Activated CD8-positive, alpha-beta memory T cell treated with anti-CD3 and anti-CD28 coated beads for 36 hours (primary cell): ENCODE measurements around the gene ADGRV1. TPM values are rescaled to one million over a fixed set of nuclear protein-coding genes. Genes with fewer than 3 reads are reported as not detected.
"Not testable (repeated sequence)": the region's sequence is repeated elsewhere in the genome, so short reads cannot be mapped to it uniquely, and the experiment has no call there.

ENCODE experiments used
- CTCF ChIA-PET: fragments of 350-600 bp; sonication (Branson Sonifier 250); formaldehyde crosslinking; loops from one replicate; lab custom pipeline; 2021; ENCODE audit warnings: antibody characterized with exemption; lab: Charles Lee
- POLR2A ChIA-PET: fragments of 350-600 bp; sonication (Branson Sonifier 250); formaldehyde crosslinking; loops from one replicate; lab custom pipeline; 2021; ENCODE audit warnings: antibody characterized with exemption; lab: Charles Lee
- total RNA-seq, 2 experiments: library from RNA; stranded (reverse); gene quantifications; one replicate each; pipeline ENCODE4 v1.2.3, GENCODE V29; 2021

The ADGRV1 gene
- total RNA-seq, 2 experiments from 2014 or later: 0.34 TPM; not detected in 1

DNA sequence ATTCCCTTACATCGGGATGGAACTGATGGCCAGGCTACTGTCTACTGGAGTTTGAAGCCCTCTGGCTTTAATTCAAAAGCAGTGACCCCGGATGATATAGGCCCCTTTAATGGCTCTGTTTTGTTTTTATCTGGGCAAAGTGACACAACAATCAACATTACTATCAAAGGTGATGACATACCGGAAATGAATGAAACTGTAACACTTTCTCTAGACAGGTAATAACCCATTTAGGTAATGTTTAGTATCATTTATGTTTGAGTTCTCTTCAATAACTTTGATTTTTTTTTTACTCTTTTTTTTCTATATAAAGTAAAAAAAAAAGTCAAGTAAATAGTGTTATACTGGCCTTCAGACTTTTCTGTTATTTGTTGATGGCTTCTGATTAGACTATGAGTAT is 79.1 kb downstream of the ADGRV1 start:
- POLR2A ChIA-PET: no interaction called here
- CTCF ChIA-PET: no interaction called here

GRCh38 chr5:90638878-90639277 is 80.3 kb downstream of the ADGRV1 start:
- CTCF ChIA-PET: interaction anchor here (0.6 kb wide), 1 partner anchor 199 kb away, joined by 4 read pairs; no protein-coding TSS in a partner anchor
- POLR2A ChIA-PET: no interaction called here

DNA sequence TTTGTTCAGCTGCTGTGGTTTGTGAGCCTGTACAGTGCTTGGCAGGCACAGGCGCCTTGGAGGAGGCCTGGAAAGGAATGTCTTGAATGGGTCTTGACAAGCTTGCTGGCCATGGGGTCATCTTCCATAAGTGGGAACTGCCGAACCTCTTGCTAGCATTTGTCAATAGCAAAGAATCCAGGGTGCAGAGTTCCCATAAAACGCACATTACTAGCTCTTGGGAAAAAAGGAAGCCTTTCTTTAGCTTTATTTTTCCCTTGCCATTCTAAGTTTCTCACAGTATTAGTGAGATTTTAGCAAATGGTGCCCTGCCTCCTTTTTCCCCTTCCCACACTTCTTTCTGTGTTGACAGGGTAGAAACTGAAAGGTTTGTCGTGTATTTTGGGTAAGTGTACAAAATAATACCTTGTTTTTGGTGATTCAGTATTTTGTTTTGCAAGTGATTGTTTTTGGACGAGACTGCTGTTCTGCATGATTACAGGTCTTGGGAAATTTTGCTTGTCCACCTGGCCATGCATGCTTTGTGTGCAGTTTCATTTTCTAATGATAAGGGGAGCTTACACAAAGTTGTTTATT is 82.0 kb downstream of the ADGRV1 start:
- ChIA-PET POLR2A (no interaction called here), CTCF (no interaction called here)

GRCh38 chr5:90641528-90641927 is 82.9 kb downstream of the ADGRV1 start:
- POLR2A ChIA-PET: no interaction called here
- CTCF ChIA-PET: no interaction called here

DNA sequence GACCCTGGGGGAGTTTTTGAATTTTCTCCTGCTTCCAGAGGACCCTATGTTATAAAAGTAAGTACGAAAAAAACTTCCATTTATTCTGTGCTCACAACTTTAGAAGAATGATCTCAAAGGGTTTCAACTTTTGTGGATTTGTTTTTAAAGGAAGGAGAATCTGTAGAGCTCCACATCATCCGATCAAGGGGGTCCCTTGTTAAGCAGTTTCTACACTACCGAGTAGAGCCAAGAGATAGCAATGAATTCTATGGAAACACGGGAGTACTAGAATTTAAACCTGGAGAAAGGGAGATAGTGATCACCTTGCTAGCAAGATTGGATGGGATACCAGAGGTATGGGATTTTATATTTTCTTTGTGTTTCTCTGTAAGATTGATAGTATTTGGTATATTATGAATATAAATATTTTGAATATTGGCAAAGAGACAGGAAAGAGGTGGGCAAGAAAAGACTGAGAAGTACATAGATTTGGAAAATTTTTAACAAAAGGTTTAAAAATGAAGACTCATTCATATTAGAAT is 84.2 kb downstream of the ADGRV1 start:
- CTCF ChIA-PET: no interaction called here

DNA sequence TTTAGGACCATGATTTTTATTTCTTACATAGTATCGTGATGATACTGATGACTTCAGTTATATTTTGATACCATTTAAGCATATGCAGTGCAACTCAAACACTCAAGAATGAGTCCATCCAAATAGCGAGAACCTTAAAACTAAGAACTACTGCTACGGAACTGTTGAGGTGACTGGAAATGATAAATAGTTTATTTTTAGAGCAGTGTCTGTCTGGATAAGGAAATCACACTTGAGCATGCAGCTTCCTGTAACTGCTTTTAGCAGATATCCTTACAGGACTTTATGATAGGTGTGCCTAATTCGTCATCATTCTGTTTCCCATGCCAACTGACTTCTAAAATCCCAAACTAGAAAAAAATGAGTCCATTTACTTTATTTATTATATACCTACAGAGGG is 85.5 kb downstream of the ADGRV1 start:
- POLR2A ChIA-PET: no interaction called here
- CTCF ChIA-PET: no interaction called here

More for the DNA sequence above, 84.2 kb downstream of the ADGRV1 start:
- POLR2A ChIA-PET: no interaction called here

- CTCF ChIA-PET: no interaction called here
- POLR2A ChIA-PET: no interaction called here
Observed at GRCh38 chr5:90645024-90645610, 86.5 kb downstream of the ADGRV1 start.

DNA sequence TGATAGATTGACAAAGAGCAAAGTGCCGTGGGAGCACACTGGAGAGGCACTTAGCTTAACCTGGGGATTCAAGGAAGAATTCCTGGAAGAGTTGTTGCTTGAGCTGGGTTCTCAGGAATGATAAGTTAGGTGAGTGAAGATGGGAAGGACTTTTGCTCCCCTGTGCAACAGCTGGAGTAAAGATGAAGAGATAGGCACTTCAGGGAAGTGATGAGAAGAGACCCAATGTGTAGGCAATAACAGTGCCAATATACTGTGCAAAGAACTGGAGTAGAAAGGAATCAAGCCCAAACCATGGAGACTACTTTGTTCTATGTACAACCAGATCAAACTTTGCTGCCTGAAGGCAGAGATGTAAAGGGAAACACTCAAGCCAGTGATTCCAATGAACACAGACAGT is 92.2 kb downstream of the ADGRV1 start:
- CTCF ChIA-PET: no interaction called here
- POLR2A ChIA-PET: no interaction called here

GRCh38 chr5:90654215-90654614 is 95.6 kb downstream of the ADGRV1 start:
- ChIA-PET CTCF (no interaction called here), POLR2A (no interaction called here)

DNA sequence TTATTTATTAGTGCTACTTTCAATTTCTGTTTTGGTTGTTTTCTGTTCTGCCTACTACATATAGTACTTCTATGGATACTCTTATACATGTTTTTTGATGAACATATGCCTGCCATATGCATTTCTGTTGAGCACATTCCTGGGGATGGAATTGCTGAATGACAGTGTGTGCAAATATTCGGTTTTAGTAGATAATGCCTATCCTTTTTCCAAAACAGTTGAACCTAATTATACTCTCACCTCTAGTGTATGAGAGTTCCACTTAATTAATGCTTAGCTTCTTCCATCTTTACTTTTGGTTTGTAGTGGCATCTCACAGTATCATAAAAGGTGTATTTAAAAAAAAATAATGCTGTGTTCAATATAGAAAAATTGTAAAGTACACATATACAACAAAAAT is 96.8 kb downstream of the ADGRV1 start:
- CTCF ChIA-PET: no interaction called here
- POLR2A ChIA-PET: no interaction called here

DNA sequence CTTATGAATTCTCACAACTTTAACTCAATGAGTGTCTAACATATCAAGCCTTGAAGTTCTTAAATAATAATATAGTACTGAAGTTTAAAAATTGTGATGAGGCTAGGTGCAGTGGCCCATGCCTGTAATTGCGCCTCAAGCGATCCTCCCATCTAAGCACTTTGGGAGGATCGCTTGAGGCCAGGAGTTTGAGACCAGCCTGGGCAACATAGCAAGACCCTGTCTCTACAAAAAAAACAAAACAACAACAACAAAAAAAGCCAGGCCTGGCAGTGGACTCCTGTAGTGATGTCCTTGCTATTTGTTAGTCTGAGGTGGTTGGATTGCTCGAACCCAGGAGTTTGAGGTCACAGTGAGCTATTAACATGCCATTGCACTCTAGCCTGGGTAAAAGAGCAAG is 98.4 kb downstream of the ADGRV1 start:
- CTCF ChIA-PET: no interaction called here
- POLR2A ChIA-PET: no interaction called here

- ChIA-PET CTCF (no interaction called here), POLR2A (no interaction called here)
Observed at GRCh38 chr5:90657788-90658187, 99.2 kb downstream of the ADGRV1 start.

GRCh38 chr5:90658620-90659019 is 100.0 kb downstream of the ADGRV1 start:
- POLR2A ChIA-PET: no interaction called here
- CTCF ChIA-PET: no interaction called here

DNA sequence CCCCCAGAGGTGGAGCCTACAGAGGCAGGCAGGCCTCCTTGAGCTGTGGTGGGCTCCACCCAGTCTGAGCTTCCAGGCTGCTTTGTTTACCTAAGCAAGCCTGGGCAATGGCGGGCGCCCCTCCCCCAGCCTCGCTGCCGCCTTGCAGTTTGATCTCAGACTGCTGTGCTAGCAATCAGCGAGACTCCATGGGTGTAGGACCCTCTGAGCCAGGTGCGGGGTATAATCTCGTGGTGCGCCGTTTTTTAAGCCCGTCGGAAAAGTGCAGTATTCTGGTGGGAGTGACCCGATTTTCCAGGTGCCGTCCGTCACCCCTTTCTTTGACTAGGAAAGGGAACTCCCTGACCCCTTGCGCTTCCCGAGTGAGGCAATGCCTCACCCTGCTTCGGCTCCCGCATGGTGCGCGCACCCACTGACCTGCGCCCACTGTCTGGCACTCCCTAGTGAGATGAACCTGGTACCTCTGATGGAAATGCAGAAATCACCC is 109.5 kb downstream of the ADGRV1 start:
- POLR2A ChIA-PET, CTCF ChIA-PET: not testable (repeated sequence)

DNA sequence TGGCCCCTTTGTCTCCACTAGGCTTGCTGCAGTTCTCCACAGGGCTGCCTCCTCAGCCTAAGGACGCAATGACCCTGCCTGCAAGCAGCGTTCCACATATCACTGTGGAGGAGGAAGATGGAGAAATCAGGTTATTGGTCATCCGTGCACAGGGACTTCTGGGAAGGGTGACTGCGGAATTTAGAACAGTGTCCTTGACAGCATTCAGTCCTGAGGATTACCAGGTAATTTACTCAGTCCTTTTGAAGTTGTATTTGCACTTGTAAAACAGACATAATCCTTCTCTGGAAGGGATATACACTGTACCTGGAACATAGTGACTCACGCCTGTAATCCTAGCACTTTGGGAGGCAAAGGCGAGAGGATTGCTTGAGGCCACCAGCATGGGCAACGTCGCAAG is 116.6 kb downstream of the ADGRV1 start:
- ChIA-PET CTCF (no interaction called here), POLR2A (no interaction called here)

DNA sequence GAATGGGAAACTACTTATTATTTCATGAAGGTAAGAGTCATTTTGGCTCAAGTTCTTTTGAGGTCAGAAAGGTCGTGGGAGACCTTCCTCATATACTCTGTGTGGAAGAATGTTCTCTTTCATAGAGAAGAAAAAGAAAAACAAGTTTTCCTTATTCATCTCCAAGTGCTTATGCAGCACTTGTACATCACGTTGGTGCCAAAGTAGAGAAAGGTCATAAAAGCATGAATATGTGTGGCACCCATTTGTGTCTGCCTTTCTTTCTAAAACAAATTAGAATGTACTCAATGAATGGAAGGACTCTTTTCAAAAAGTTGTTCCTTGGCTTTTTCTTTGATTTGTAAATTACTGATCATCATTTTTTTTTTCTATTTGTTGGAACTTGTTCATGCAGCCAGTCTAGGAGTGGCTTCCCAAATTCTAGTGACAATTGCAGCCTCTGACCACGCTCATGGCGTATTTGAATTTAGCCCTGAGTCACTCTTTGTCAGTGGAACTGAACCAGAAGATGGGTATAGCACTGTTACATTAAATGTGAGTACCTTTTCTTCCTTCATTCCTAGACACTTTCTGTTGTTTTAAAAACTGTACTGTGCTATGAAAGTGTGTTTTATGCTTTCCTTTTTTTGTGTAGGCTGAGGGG is 122.4 kb downstream of the ADGRV1 start:
- CTCF ChIA-PET: no interaction called here
- POLR2A ChIA-PET: no interaction called here

DNA sequence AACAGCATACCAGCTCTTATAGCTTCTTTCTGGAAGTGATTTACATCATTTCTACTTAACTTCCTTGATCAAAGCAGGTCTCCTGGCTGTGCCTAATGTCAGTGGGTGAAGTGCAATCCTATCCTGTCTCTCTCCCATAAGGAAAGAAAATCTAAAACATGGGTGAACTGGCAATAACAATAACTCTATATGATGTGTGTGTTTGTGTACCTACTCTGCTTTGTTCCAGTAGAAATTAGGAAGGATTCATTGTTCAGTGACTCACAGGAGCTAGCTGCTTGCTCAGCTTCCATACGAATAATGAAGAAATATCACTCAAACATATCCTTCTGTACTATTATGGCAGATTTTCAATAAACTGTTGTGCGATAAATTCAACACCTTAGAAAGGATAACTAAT is 123.7 kb downstream of the ADGRV1 start:
- POLR2A ChIA-PET: no interaction called here
- CTCF ChIA-PET: no interaction called here

DNA sequence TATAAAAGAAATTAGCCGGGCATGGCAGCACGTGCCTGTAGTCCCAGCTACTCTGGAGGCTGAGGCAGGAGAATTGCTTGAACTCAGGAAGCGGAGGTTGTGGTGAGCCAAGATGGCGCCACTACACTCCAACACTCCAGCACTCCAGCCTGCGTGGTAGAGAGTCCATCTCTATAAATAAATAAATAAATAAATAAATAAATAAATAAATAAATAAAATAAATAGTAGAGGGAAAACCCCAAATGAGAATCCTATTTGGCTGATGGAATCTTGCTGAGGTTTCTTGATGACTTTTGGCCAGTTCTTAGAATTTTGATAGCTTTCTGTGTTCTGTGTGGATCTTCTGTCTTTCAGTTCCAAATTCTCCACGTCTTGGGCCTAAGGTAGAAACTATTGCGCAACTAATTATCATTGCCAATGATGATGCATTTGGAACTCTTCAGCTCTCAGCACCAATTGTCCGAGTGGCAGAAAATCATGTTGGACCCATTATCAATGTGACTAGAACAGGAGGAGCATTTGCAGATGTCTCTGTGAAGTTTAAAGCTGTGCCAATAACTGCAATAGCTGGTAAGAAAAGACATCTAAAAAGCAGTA is 126.9 kb downstream of the ADGRV1 start:
- CTCF ChIA-PET: no interaction called here
- POLR2A ChIA-PET: no interaction called here

GRCh38 chr5:90686363-90686762 is 127.8 kb downstream of the ADGRV1 start:
- POLR2A ChIA-PET, CTCF ChIA-PET: not testable (repeated sequence)

- POLR2A ChIA-PET, CTCF ChIA-PET: not testable (repeated sequence)
Observed at GRCh38 chr5:90687458-90687857, 128.9 kb downstream of the ADGRV1 start.

DNA sequence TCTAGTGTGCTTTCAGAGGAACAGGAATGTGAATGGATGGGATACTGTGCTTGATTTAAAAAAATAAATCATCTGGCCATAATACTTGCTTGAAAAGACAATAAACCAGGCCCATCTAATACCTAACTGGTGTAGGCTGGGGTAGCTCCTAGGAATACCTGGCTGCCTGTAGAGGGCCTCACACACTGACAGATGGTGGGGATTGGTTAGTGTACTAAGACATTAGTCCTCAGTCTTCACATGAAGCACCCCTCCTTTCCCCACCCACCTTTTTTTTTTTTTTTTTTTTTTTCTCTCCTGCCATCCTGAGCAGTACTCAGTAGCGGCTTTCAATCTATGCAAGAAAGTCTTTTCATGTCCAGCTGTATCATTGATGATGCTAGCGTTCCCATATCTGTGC is 130.5 kb downstream of the ADGRV1 start:
- ChIA-PET POLR2A (no interaction called here), CTCF (no interaction called here)
